Mucosa of stomach (tissue), 1 donor: ENCODE results near the gene PPP3CB.
"Not testable (repeated sequence)": the region's sequence is repeated elsewhere in the genome, so short reads cannot be mapped to it uniquely, and the experiment has no call there.

ENCODE experiments used
- H3K27me3 ChIP-seq: one replicate; pipeline ENCODE4 v1.7.0; 2013; ENCODE audit warnings: mild to moderate bottlenecking, low read length; ENCODE audit not compliant: control insufficient read depth, insufficient read depth
- H3K36me3 ChIP-seq: one replicate; pipeline ENCODE4 v1.7.0; 2013; ENCODE audit warnings: low read length; ENCODE audit not compliant: control insufficient read depth, insufficient read depth
- H3K4me1 ChIP-seq: one replicate; pipeline ENCODE4 v1.7.0; 2013; ENCODE audit warnings: mild to moderate bottlenecking, low read length; ENCODE audit not compliant: control insufficient read depth, insufficient read depth
- H3K4me3 ChIP-seq: one replicate; pipeline ENCODE4 v1.7.0; 2013; ENCODE audit warnings: low read length
- H3K9ac ChIP-seq: one replicate; pipeline ENCODE4 v1.7.0; 2013; ENCODE audit warnings: mild to moderate bottlenecking, low read length, moderate library complexity
- H3K9me3 ChIP-seq: one replicate; pipeline ENCODE4 v1.7.0; 2013; ENCODE audit warnings: mild to moderate bottlenecking, low read length, moderate library complexity; ENCODE audit not compliant: control insufficient read depth
- donor health status: Pancreatic carcinoma.

PPP3CB gene

GRCh38 chr10:73408061-73408460, 87.8 kb downstream of the PPP3CB start:
- H3K4me1 ChIP-seq = peaks cover 4% of the 10 kb centered on the region
- H3K36me3 ChIP-seq = no peaks in the 10 kb centered on the region
- H3K4me3 ChIP-seq = no peak overlapping the region
- H3K27me3 ChIP-seq = no peaks in the 10 kb centered on the region
- H3K9ac ChIP-seq = no peak overlapping the region
- no peaks in the 10 kb centered on the region for H3K9me3 ChIP-seq

GRCh38 chr10:73407495-73407894, 88.3 kb downstream of the PPP3CB start:
- Histone ChIP-seq H3K36me3 (no peaks in the 10 kb centered on the region), H3K4me3 (no peak overlapping the region), H3K9me3 (no peaks in the 10 kb centered on the region), H3K9ac (no peak overlapping the region), H3K27me3 (no peaks in the 10 kb centered on the region), H3K4me1 (no peaks in the 10 kb centered on the region)

DNA sequence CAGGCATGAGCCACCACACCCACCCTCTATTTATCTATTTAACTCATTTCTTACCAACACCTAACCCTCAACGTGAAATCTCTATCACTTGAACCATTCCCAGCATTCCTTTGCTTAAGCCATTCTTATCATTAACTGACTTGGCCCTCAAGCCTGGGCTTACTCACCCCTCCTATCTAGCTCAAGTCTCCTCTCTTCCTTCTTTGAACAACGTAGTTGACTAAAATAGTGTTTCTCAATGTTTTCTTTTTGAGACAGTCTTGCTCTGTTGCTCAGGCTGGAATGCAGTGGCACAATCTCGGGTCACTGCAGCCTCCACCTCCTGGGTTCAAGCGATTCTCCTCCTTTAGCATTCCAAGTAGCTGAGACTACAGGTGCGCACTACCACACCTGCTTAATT, 89.0 kb downstream of the PPP3CB start:
- Histone ChIP-seq H3K4me3 (no peak overlapping the region), H3K36me3 (no peaks in the 10 kb centered on the region), H3K9me3 (no peaks in the 10 kb centered on the region), H3K9ac (no peak overlapping the region), H3K4me1 (no peaks in the 10 kb centered on the region), H3K27me3 (no peaks in the 10 kb centered on the region)

DNA sequence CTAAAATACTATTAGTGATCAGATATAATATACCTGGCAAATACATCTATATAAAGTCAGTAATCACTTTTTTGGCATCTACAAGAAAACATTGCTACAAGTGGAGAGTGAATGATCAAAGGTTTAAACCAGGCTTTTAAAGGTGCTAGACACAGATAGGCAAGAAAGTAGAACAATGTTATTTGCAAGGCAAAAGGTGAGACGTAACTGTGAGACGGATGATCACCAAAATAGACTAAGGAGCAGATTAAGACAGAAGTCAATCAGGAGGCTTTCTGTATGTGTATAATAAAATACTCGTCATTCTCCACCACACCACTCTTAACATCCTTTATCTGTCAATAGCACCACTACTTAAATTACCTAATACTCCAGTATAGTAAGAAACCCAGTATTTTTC, 90.3 kb downstream of the PPP3CB start:
- Histone ChIP-seq H3K36me3 (no peaks in the 10 kb centered on the region), H3K9me3 (no peaks in the 10 kb centered on the region), H3K4me1 (no peaks in the 10 kb centered on the region), H3K27me3 (no peaks in the 10 kb centered on the region), H3K9ac (no peak overlapping the region), H3K4me3 (no peak overlapping the region)

DNA sequence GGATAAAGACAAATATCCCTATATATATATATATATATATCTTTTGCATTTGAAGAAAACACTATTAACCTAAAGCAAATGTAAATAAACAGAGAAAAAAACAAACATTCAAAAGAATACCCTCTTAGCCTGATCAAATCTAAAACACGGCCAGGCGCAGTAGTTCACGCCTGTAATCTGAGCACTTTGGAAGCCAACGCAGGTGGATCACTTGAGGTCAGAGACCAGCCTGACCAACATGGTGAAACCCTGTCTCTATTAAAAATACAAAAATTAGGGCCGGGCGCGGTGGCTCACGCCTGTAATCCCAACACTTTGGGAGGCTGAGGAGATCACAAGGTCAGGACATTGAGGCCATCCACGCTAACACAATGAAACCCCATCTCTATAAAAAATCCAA, 91.1 kb downstream of the PPP3CB start:
- Histone ChIP-seq H3K9me3 (no peaks in the 10 kb centered on the region), H3K9ac (no peak overlapping the region), H3K4me1 (no peaks in the 10 kb centered on the region), H3K27me3 (no peaks in the 10 kb centered on the region), H3K36me3 (no peaks in the 10 kb centered on the region), H3K4me3 (no peak overlapping the region)

- Histone ChIP-seq H3K4me3 (no peak overlapping the region), H3K9ac (no peak overlapping the region), H3K9me3 (no peaks in the 10 kb centered on the region), H3K27me3 (no peaks in the 10 kb centered on the region), H3K4me1 (no peaks in the 10 kb centered on the region), H3K36me3 (no peaks in the 10 kb centered on the region)
Observed at GRCh38 chr10:73401636-73402035, 94.2 kb downstream of the PPP3CB start.

DNA sequence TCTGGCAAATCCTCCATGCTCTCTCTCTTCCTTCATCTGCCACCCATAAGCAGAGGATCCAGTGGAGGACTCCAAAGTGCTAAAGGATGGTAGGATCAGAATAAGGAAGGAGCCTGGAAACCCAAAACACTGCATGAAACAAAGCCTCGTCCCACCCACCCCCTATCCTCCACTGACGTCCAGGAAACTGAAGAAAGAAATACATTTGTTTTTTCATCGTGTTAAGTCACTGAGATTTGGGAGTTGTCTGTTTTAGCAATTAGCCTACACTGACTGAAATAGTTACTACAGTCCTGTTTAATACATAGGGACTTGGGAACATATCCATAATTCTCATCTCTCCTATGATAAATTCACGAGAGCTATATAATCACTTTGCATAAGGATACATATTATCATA, 96.8 kb downstream of the PPP3CB start:
- Histone ChIP-seq H3K9me3 (no peaks in the 10 kb centered on the region), H3K9ac (no peak overlapping the region), H3K27me3 (no peaks in the 10 kb centered on the region), H3K4me3 (no peak overlapping the region), H3K4me1 (no peaks in the 10 kb centered on the region), H3K36me3 (no peaks in the 10 kb centered on the region)

DNA sequence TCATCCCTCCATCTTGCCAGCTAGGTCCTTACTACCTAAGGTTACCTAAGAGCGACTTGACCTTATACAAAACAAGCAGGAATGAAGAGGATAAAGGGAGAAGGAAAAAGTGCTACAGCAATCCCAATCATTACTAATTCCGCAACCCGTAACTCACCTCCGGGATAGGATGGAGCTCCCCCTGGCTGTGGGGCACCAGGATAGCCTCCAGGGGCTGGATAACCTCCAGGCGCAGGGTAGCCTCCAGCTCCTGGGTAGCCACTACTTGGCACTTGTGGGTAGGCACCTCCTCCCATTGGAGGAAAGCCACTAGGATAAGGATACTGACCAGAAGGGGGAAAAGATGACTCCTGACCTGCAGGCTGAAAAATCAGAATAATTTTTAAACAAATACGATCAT, 97.8 kb downstream of the PPP3CB start:
- H3K4me1 ChIP-seq = no peaks in the 10 kb centered on the region
- H3K4me3 ChIP-seq = no peak overlapping the region
- no peak overlapping the region for H3K9ac ChIP-seq
- H3K9me3 ChIP-seq = no peaks in the 10 kb centered on the region
- no peaks in the 10 kb centered on the region for H3K36me3 ChIP-seq
- no peaks in the 10 kb centered on the region for H3K27me3 ChIP-seq

- not testable (repeated sequence) for H3K4me3 ChIP-seq, H3K4me1 ChIP-seq, H3K9me3 ChIP-seq, H3K9ac ChIP-seq, H3K27me3 ChIP-seq, H3K36me3 ChIP-seq
Observed at GRCh38 chr10:73394325-73394724, 101.5 kb downstream of the PPP3CB start.

- H3K9me3 ChIP-seq = no peaks in the 10 kb centered on the region
- no peak overlapping the region for H3K4me3 ChIP-seq
- H3K36me3 ChIP-seq = no peaks in the 10 kb centered on the region
- no peaks in the 10 kb centered on the region for H3K4me1 ChIP-seq
- H3K27me3 ChIP-seq = no peaks in the 10 kb centered on the region
- H3K9ac ChIP-seq = no peak overlapping the region
Observed at GRCh38 chr10:73388228-73388627, 107.6 kb downstream of the PPP3CB start.

DNA sequence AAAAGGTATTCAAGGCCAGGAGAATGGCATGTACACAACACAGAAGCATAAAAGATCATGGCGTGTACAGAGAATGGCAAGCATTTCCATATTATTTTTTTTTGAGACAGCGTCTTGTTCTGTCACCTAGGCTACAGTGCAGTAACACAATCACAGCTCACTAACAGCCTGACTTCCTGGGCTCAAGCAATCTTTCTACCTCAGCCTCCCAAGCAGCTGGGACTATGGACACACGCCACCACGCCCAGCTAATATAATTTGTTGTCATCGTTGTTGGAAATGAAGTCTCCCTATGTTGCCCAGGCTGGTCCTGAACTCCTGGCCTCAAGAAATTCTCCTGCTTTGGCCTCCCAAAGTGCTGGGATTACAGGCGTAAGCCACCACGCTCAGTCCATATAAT, 109.2 kb downstream of the PPP3CB start:
- no peak overlapping the region for H3K4me3 ChIP-seq
- H3K36me3 ChIP-seq = no peaks in the 10 kb centered on the region
- no peak overlapping the region for H3K9ac ChIP-seq

More for the DNA sequence above, 109.2 kb downstream of the PPP3CB start:
- no peaks in the 10 kb centered on the region for H3K27me3 ChIP-seq
- no peaks in the 10 kb centered on the region for H3K4me1 ChIP-seq
- no peaks in the 10 kb centered on the region for H3K9me3 ChIP-seq
